ENCODE measurements around the gene NATD1. TPM values are rescaled to one million over a fixed set of nuclear protein-coding genes. Genes with fewer than 3 reads are reported as not detected.

The NATD1 gene
- total RNA-seq, 1 experiment from 2014 or later: 7.3 TPM

DNA sequence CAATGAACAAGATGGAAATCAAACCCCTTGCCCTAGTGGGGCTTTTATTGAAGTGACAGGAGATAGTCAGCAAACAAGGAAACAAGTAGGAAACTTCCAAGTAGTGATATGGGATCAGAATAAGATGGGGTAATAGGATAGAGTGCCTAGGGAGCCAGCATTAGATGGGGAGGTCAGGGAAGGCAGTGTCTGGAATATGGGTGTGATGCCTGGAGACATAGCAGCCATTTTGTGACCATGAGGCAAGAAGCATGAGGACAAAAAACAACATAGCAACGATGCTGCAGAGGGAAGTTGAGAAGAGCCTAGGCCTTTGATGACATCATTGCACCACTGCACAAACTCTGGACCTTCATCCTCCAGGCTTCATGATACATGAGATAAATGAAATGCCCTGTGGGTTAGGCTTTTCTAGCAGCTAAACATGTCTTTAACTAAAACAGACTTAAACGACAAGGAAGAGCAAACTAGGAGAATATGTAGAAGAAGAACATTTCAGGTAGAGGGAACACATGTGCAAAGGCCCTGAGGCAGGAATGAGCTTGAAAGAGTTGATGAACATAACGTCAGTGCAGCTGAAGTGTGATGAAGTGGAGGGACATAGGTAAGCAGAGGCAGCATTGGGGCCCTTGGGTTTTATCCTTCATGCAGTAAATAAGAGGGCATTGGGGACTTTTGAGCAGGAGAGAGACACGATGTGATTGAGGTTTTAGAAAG is 21.0 kb downstream of the NATD1 start:
- Histone ChIP-seq H2BK20ac (ENCODE audit: low read depth, low read length, poor library complexity, severe bottlenecking) (no peak overlapping the region), H3K56ac (ENCODE audit: insufficient read length, low read depth, low read length) (no peak overlapping the region), H3K27ac (ENCODE audit: insufficient read length, low read depth, low read length) (no peak overlapping the region), H4K91ac (ENCODE audit: insufficient read length, low read depth, low read length) (no peak overlapping the region), H2BK5ac (ENCODE audit: insufficient read length, low read length) (no peak overlapping the region), H2BK120ac (ENCODE audit: low read depth, low read length, poor library complexity, severe bottlenecking) (no peak overlapping the region), H3K18ac (ENCODE audit: insufficient read length, low read depth, low read length) (no peak overlapping the region), H3T11ph (ENCODE audit: low read length) (no peak overlapping the region), H2BK12ac (ENCODE audit: insufficient read length, low read depth, low read length) (no peak overlapping the region), H3K79me2 (ENCODE audit: insufficient read depth, low read length) (no peaks in the 10 kb centered on the region), H3K4me2 (ENCODE audit: insufficient read depth, insufficient read length, low read length) (no peak overlapping the region), H3K23ac (ENCODE audit: insufficient read length, low read depth, low read length) (no peak overlapping the region), H3K23me2 (ENCODE audit: insufficient read length, low read depth, low read length, poor library complexity, severe bottlenecking) (no peaks in the 10 kb centered on the region), H3K27me3 (ENCODE audit: insufficient read depth, low read length) (no peaks in the 10 kb centered on the region), H3K79me1 (ENCODE audit: insufficient read depth, low read depth, low read length, poor library complexity, severe bottlenecking) (no peaks in the 10 kb centered on the region), H3K14ac (ENCODE audit: insufficient read depth, low read length) (no peak overlapping the region), H4K8ac (replicated peaks; ENCODE audit: insufficient read length, low read depth, low read length) (no peak overlapping the region), H3K4me1 (ENCODE audit: insufficient read depth, low read length) (no peaks in the 10 kb centered on the region), H3K9me3 (ENCODE audit: control insufficient read depth, low read depth, low read length) (no peaks in the 10 kb centered on the region), H3K4ac (ENCODE audit: low read depth, low read length) (no peak overlapping the region), H4K20me1 (ENCODE audit: control insufficient read depth, insufficient read depth, insufficient read length) (no peaks in the 10 kb centered on the region), H2BK15ac (ENCODE audit: low read depth, low read length) (no peak overlapping the region), H4K5ac (ENCODE audit: insufficient read length, low read depth, low read length) (no peak overlapping the region), H2AK5ac (ENCODE audit: insufficient read length, low read length) (no peak overlapping the region), H2AFZ (ENCODE audit: low read length) (no peak overlapping the region), H3K9ac (ENCODE audit: extremely low read depth, insufficient read length, low read length) (no peak overlapping the region)
- Mint-ChIP-seq H3K27me3 (ENCODE audit: low read depth) (peaks cover 7% of the 10 kb centered on the region; the same call in 1 of the 2 replicates), H3K27ac (no peak overlapping the region), H3K9me3 (peaks cover 0 to 4% of the 10 kb centered on the region in 2 experiments; a peak in 1 of 5 replicates), H3K36me3 (ENCODE audit: insufficient read depth in 1 of 3, low read depth in 3 of 3) (peaks cover 0 to 2% (median 0%) of the 10 kb centered on the region in 3 experiments; a peak in 2 of 7 replicates), H3K4me3 (no peak overlapping the region), H3K4me1 (peaks cover 0 to 3% of the 10 kb centered on the region in 2 experiments; a peak in 1 of 4 replicates)
- no peak for TF ChIP-seq CTCF (conservative IDR thresholded peaks at IDR 0.05)
- DNase-seq: no peak
- WGBS (ENCODE audit: extremely low coverage, insufficient read length, low lambda C conversion rate): no CpG with 5 or more reads among the region's 4 CpGs
